GF-D8 (cell line): ENCODE measurements around the gene SUSD1.
"Not testable (repeated sequence)": the region's sequence is repeated elsewhere in the genome, so short reads cannot be mapped to it uniquely, and the experiment has no call there.

Experiments used
- DNase-seq: peaks from one replicate; lab custom pipeline; 2025; lab: John Stamatoyannopoulos, UW

The SUSD1 gene

GRCh38 chr9:112094948-112095681, 80.0 kb downstream of the SUSD1 start:
- peak; percentile 61 for DNase-seq

DNA sequence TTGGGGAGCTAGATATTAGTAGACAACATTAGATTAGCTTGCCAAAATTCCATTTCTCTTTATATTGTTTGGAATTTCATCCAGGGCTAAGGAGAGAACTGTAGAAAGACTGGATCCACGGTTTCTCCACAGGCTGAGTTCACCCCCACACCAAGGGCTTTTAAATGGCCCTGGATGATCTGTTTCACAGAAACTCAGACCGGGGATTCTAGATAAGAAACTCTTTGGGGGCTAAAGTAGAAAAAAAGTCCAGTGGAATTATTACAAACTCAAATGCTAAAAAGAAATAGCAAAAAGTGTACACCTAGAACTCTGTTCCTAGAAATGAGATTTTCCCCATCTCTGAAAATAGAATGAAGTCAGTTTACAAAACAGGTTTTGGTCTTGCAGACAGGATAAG, 80.9 kb downstream of the SUSD1 start:
- no peak for DNase-seq

GRCh38 chr9:112093870-112094216, 81.3 kb downstream of the SUSD1 start:
- DNase-seq: no peak

- no peak for DNase-seq
Measured at GRCh38 chr9:112093147-112093869, 81.8 kb downstream of the SUSD1 start.

GRCh38 chr9:112091810-112092209, 83.3 kb downstream of the SUSD1 start:
- DNase-seq: no peak

DNA sequence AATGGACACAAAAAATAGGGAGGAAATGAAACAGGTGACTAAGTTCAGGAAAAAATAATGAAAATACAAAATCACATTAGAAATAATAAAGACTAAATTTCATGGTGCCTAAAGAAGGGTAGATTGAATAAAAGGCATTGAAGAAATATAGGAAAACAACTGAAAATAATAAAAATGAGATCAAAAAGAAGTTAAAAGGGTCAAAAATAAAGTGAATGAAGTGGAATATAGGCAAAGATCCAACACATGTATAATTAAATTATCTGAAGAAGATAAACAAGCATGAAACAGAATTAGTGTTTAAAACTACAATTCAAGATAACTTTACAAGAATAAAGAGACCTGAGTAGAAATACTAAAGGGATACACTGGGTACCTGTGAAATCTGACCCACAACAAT, 87.6 kb downstream of the SUSD1 start:
- DNase-seq: no peak

DNA sequence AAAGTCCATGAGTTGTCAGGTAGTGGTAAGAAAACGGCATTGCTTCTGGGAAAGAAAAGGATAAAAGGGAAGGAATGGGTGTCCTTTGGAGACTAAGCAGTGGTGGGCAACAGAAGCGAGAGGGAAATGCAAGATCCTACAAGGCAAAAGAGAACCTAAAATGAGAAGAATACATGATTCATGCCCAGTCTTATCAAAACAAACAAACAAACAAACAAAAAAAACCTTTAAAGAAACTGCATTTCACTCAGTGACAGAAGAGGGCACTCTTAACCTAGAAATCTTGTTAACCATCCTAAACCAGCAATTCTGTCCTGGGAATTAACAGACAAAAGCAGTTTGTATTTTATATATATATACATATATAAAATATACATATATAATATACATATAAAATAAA, 88.5 kb downstream of the SUSD1 start:
- DNase-seq: no peak

DNA sequence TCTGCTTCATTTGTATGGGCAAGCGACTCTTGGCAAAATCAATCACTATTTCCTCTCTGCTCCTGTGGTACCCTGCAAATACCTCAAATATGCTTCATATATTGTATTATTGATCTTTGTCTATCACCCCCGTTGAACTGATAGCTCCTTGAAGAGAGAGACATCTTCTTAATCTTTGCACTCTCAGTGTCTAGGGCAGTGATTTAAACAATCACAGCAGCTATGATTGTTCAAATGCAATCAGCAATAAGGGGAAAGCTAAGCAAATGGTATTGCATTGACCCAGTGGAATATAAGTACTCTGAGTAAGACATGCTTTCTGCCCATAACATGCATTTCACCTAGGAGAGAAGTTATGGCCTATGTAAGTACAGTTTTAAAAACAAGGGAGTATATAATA, 90.2 kb downstream of the SUSD1 start:
- DNase-seq: no peak

GRCh38 chr9:112084334-112084733, 90.8 kb downstream of the SUSD1 start:
- DNase-seq: no peak

DNA sequence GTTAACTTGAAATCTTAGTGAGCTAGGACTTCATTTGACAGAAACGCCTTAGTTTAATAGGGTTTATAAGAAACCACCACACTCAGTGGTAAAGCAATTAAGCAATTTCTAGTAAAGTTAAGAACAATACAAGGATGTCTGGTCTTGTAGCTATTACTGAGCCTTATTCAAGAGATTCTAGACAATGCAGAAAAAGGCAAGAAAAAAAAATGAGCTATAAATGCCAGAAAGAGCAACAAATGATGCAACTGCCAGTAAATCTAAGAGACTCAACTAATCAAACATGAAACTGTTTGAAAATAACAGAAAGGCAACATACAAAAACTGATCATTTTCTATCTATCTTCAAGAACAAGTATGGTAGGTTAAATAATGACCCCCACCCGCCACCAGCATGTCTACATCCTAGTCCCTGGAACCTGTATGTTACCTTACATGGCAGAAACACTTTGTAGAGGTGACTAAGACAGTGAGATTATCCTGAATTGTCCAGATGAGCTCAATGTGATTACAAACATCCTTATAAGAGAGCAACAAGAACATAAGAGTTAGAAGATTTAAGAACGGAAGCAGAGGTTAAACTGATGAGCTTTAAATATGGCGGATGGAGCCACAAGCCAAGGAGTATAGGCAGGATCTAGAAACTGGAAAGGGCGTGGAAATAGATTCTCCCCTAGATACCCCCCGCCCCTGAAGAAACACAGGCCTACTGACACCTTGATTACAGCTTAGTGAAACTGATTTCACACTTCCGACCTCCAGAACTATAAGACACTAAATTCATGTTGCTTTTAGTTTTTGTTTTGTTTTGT, 93.0 kb downstream of the SUSD1 start:
- DNase-seq: no peak

DNA sequence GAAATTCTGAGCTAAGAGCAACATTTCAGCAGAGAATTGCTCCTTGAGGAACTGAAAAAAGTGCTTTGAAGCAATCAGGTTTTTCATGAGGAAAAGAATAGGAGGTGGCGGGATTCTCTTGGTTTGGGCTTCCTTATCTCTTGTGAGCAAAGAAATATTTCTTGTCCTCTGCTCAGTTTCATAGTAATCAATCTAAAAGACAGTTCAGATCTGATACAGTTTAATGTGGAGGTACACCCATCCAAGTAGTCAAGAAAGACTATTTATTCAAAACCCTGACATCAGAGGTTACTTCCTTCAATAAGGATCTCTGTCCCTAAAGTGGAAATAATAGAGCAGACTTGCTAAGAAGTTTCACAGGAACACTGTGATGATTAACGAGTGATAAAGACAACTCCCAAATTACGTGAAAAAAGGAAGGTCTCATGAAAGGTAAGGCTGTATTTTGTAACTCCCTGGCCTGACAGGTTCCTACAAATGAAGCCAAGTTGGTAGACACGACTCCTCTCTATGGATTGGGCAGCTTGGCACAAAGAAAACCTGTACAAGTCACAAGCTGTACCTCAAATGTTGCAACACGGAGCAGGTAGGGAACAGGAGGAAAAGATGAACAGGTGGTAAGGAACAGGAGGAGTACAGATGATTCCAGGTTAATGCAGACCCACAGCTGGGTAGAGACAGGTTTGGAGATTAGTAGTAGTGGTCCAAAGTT, 94.1 kb downstream of the SUSD1 start:
- no peak for DNase-seq

GRCh38 chr9:112078432-112078831, 96.7 kb downstream of the SUSD1 start:
- DNase-seq: no peak

DNA sequence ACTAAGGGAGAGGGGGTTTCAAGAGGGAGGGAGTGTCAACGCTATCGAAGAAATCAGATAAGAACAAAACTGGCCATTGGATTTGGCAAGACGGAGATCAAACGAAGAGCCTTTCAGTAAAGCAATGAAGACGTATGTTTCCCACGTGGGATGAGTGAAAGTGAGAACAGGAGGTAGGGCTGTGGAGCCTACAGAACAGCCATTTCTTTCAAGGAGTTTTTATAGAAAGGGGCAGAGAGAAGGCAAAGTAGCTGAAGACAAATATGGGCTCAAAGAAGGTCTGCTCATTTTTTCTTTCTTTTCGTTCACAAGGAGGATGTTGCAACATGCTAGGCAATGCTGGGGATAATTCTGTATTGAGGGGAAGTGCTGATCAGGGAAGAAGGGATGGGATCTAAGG, 98.3 kb downstream of the SUSD1 start:
- no peak for DNase-seq

- no peak for DNase-seq
Measured at GRCh38 chr9:112075009-112075378, 100.1 kb downstream of the SUSD1 start.

- DNase-seq: no peak
Measured at GRCh38 chr9:112074250-112075008, 100.7 kb downstream of the SUSD1 start.

DNA sequence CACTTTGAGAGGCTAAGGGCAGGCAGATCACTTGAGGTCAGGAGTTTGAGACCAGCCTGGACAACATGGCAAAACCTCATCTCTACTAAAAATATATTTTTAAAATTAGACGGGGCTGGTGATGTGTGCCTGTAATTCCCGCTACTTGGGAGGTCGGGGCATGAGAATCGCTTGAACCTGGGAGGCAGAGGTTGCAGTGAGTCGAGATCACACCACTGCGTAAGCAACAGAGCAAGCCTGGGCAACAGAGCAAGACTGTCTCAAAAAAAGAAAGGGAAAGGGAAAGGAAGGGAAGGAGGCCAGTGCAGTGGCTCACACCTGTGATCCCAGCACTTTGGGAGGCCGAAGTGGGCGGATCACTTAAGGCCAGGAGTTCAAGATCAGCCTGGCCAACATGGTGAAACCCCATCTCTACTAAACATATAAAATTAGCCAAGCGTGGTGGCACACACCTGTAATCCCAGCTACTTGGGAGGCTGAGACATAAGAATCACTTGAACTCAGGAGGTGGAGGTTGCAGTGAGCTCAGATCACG, 101.4 kb downstream of the SUSD1 start:
- not testable (repeated sequence) for DNase-seq

- DNase-seq: no peak
Measured at GRCh38 chr9:112072721-112073638, 102.1 kb downstream of the SUSD1 start.

- DNase-seq: no peak
Measured at GRCh38 chr9:112069318-112070169, 105.6 kb downstream of the SUSD1 start.
